SK-N-SH treated with all-trans-retinoic acid at 6 μM for 48 hours (cell line): ENCODE results near the gene CFAP157.
A peak's percentile ranks its signal among the peaks of the same experiment; 100 is the strongest.

Source experiments
- ATAC-seq: fragments of 200-7000 bp; cut with Tn5 transposase; 3 replicates; pipeline ENCODE4 v1.9.1; 2020; ENCODE audit warnings: mild to moderate bottlenecking, moderate library complexity
- ARNTL ChIP-seq: fragments of 450-650 bp; formaldehyde crosslinking; IDR thresholded peaks from 2 replicates; pipeline ENCODE4 v1.5.0; 2020; ENCODE audit warnings: low read depth, mild to moderate bottlenecking, moderate library complexity, borderline replicate concordance
- BACH2 ChIP-seq: fragments of 250-450 bp; sonication (Bioruptor Pico); IDR thresholded peaks from 2 replicates; pipeline ENCODE4 v1.9.0; 2021; ENCODE audit warnings: mild to moderate bottlenecking, borderline replicate concordance
- CSDC2 ChIP-seq: fragments of 250-450 bp; sonication (Bioruptor Pico); IDR thresholded peaks from 2 replicates; pipeline ENCODE4 v1.5.0; 2020; ENCODE audit warnings: mild to moderate bottlenecking, moderate library complexity
- ESRRG ChIP-seq: fragments of 250-450 bp; sonication (Bioruptor Pico); IDR thresholded peaks from 2 replicates; pipeline ENCODE4 v1.6.1; 2021; ENCODE audit warnings: mild to moderate bottlenecking
- GLIS3 ChIP-seq: fragments of 250-450 bp; sonication (Bioruptor Pico); IDR thresholded peaks from 2 replicates; pipeline ENCODE4 v1.5.0; 2020; ENCODE audit warnings: mild to moderate bottlenecking, moderate library complexity
- ISL1 ChIP-seq: fragments of 250-450 bp; sonication (Bioruptor Pico); IDR thresholded peaks from 2 replicates; pipeline ENCODE4 v2.1.2; 2022; ENCODE audit warnings: mild to moderate bottlenecking, moderate library complexity
- OSR1 ChIP-seq: fragments of 250-450 bp; sonication (Bioruptor Pico); IDR thresholded peaks from 2 replicates; pipeline ENCODE4 v1.8.0; 2022; ENCODE audit warnings: moderate library complexity, mild to moderate bottlenecking, inconsistent platforms
- PPARA ChIP-seq: fragments of 250-450 bp; sonication (Bioruptor Pico); IDR thresholded peaks from 2 replicates; pipeline ENCODE4 v1.5.0; 2020; ENCODE audit warnings: mild to moderate bottlenecking, borderline replicate concordance
- RARB ChIP-seq: fragments of 250-450 bp; sonication (Bioruptor Pico); IDR thresholded peaks from 2 replicates; pipeline ENCODE4 v1.8.0; 2021; ENCODE audit warnings: mild to moderate bottlenecking, moderate library complexity
- SNAI2 ChIP-seq: fragments of 250-450 bp; sonication (Bioruptor Pico); IDR thresholded peaks from 2 replicates; pipeline ENCODE4 v1.5.0; 2020; ENCODE audit warnings: mild to moderate bottlenecking, moderate library complexity
- TCF4 ChIP-seq: fragments of 250-450 bp; sonication (Bioruptor Pico); IDR thresholded peaks from 2 replicates; pipeline ENCODE4 v1.8.0; 2021; ENCODE audit warnings: mild to moderate bottlenecking, moderate library complexity, borderline replicate concordance
- TOX ChIP-seq: fragments of 250-450 bp; sonication (Bioruptor Pico); IDR thresholded peaks from 2 replicates; pipeline ENCODE4 v1.8.0; 2021; ENCODE audit warnings: mild to moderate bottlenecking, moderate library complexity, borderline replicate concordance
- ZC3H10 ChIP-seq: fragments of 250-450 bp; sonication (Bioruptor Pico); IDR thresholded peaks from 2 replicates; pipeline ENCODE4 v1.5.1; 2021; ENCODE audit warnings: mild to moderate bottlenecking, moderate library complexity
- ZFP3 ChIP-seq: fragments of 250-450 bp; sonication (Bioruptor Pico); IDR thresholded peaks from 2 replicates; pipeline ENCODE4 v1.5.0; 2020; ENCODE audit warnings: mild to moderate bottlenecking, moderate library complexity
- ZNF565 ChIP-seq: fragments of 450-650 bp; formaldehyde crosslinking; conservative IDR thresholded peaks from 2 replicates; pipeline ENCODE4 v1.5.0; 2020; ENCODE audit warnings: low read depth, mild to moderate bottlenecking, moderate library complexity
- ZNF8 ChIP-seq: fragments of 450-650 bp; formaldehyde crosslinking; IDR thresholded peaks from 2 replicates; pipeline ENCODE4 v1.5.0; 2020; ENCODE audit warnings: mild to moderate bottlenecking, moderate library complexity
- TF ChIP-seq, protein P1 (sequence below): fragments of 250-450 bp; sonication (Bioruptor Pico); IDR thresholded peaks from 2 replicates; pipeline ENCODE4 v1.5.1; 2020; ENCODE audit warnings: low read depth, mild to moderate bottlenecking, moderate library complexity
- TF ChIP-seq, protein P2 (sequence below): fragments of 250-450 bp; sonication (Bioruptor Pico); IDR thresholded peaks from 2 replicates; pipeline ENCODE4 v1.5.1; 2021; ENCODE audit warnings: mild to moderate bottlenecking, moderate library complexity
- TF ChIP-seq, protein P3 (sequence below): fragments of 250-450 bp; sonication (Bioruptor Pico); IDR thresholded peaks from 2 replicates; pipeline ENCODE4 v1.5.0; 2020; ENCODE audit warnings: mild to moderate bottlenecking, moderate library complexity
- TF ChIP-seq, protein P4 (sequence below): fragments of 250-450 bp; sonication (Bioruptor Pico); IDR thresholded peaks from 2 replicates; pipeline ENCODE4 v1.8.0; 2020; ENCODE audit warnings: mild to moderate bottlenecking, moderate library complexity, borderline replicate concordance
- TF ChIP-seq, protein P5 (sequence below): fragments of 250-450 bp; sonication (Bioruptor Pico); IDR thresholded peaks from 2 replicates; pipeline ENCODE4 v1.8.0; 2021; ENCODE audit warnings: low read depth, mild to moderate bottlenecking, moderate library complexity, borderline replicate concordance

Gene CFAP157

GRCh38 chr9:127734747-127735529, 28.1 kb downstream of the CFAP157 start, which contains the start of gene TOR2A:
Gene TOR2A, minus strand, starts transcription at chr9:127735294. Its CDS starts 24 bp downstream, at chr9:127735270.
- TF ChIP-seq, protein P1, sequence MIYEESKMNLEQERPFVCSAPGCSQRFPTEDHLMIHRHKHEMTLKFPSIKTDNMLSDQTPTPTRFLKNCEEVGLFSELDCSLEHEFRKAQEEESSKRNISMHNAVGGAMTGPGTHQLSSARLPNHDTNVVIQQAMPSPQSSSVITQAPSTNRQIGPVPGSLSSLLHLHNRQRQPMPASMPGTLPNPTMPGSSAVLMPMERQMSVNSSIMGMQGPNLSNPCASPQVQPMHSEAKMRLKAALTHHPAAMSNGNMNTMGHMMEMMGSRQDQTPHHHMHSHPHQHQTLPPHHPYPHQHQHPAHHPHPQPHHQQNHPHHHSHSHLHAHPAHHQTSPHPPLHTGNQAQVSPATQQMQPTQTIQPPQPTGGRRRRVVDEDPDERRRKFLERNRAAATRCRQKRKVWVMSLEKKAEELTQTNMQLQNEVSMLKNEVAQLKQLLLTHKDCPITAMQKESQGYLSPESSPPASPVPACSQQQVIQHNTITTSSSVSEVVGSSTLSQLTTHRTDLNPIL (CRISPR knock-in tag) = no peak
- TF ChIP-seq, protein P2, sequence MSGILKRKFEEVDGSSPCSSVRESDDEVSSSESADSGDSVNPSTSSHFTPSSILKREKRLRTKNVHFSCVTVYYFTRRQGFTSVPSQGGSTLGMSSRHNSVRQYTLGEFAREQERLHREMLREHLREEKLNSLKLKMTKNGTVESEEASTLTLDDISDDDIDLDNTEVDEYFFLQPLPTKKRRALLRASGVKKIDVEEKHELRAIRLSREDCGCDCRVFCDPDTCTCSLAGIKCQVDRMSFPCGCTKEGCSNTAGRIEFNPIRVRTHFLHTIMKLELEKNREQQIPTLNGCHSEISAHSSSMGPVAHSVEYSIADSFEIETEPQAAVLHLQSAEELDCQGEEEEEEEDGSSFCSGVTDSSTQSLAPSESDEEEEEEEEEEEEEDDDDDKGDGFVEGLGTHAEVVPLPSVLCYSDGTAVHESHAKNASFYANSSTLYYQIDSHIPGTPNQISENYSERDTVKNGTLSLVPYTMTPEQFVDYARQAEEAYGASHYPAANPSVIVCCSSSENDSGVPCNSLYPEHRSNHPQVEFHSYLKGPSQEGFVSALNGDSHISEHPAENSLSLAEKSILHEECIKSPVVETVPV (CRISPR knock-in tag) = no peak
- no peak for TF ChIP-seq OSR1 (CRISPR knock-in tag)
- TF ChIP-seq, protein P3, sequence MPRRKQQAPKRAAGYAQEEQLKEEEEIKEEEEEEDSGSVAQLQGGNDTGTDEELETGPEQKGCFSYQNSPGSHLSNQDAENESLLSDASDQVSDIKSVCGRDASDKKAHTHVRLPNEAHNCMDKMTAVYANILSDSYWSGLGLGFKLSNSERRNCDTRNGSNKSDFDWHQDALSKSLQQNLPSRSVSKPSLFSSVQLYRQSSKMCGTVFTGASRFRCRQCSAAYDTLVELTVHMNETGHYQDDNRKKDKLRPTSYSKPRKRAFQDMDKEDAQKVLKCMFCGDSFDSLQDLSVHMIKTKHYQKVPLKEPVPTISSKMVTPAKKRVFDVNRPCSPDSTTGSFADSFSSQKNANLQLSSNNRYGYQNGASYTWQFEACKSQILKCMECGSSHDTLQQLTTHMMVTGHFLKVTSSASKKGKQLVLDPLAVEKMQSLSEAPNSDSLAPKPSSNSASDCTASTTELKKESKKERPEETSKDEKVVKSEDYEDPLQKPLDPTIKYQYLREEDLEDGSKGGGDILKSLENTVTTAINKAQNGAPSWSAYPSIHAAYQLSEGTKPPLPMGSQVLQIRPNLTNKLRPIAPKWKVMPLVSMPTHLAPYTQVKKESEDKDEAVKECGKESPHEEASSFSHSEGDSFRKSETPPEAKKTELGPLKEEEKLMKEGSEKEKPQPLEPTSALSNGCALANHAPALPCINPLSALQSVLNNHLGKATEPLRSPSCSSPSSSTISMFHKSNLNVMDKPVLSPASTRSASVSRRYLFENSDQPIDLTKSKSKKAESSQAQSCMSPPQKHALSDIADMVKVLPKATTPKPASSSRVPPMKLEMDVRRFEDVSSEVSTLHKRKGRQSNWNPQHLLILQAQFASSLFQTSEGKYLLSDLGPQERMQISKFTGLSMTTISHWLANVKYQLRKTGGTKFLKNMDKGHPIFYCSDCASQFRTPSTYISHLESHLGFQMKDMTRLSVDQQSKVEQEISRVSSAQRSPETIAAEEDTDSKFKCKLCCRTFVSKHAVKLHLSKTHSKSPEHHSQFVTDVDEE (CRISPR knock-in tag) = no peak
- peak; percentile 96 for ATAC-seq

DNA sequence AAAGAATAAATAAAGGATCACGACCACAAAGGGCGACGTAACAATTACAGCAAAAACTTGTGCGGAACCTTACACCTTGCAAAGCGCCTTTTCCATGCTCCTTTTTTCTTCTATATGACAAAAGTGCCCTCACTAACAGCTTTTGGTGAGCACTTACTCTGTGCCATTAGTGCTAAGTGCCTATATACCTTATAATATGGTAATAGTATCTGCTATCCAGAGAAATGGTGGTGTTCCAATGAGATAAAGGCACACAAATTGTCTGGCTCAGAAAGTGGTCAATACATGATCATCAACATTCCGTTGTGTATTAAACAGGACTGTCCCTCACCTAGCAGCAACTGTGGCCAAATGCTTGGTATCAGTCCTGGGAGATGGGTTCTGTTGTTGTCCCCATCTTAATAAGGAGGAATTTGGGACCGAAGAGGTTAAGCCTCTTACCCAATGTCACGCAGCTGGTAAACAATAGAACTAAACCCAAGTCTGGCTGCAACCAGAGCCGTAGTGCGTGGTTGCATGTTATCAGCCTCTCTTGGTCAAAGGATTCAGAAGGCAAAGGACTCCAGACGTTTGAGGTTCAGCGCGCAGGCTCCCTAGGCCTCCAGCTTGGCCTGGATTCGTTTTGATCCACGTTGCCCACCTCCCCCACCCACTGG, 28.9 kb downstream of the CFAP157 start:
- no peak for ATAC-seq
- TF ChIP-seq ISL1 (CRISPR knock-in tag) (no peak), ZNF565 (CRISPR knock-in tag) (no peak), GLIS3 (CRISPR knock-in tag) (no peak), BACH2 (no peak)
- TF ChIP-seq, protein P1 (CRISPR knock-in tag) = no peak

- ATAC-seq = no peak
- TF ChIP-seq, protein P4, sequence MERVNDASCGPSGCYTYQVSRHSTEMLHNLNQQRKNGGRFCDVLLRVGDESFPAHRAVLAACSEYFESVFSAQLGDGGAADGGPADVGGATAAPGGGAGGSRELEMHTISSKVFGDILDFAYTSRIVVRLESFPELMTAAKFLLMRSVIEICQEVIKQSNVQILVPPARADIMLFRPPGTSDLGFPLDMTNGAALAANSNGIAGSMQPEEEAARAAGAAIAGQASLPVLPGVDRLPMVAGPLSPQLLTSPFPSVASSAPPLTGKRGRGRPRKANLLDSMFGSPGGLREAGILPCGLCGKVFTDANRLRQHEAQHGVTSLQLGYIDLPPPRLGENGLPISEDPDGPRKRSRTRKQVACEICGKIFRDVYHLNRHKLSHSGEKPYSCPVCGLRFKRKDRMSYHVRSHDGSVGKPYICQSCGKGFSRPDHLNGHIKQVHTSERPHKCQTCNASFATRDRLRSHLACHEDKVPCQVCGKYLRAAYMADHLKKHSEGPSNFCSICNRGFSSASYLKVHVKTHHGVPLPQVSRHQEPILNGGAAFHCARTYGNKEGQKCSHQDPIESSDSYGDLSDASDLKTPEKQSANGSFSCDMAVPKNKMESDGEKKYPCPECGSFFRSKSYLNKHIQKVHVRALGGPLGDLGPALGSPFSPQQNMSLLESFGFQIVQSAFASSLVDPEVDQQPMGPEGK = no peak
- TF ChIP-seq ARNTL (no peak), TOX (CRISPR knock-in tag) (no peak), CSDC2 (CRISPR knock-in tag) (no peak), OSR1 (CRISPR knock-in tag) (no peak), TCF4 (CRISPR knock-in tag) (no peak), SNAI2 (CRISPR knock-in tag) (no peak), ZNF8 (CRISPR knock-in tag) (no peak), ZFP3 (CRISPR knock-in tag) (no peak), ESRRG (CRISPR knock-in tag) (no peak), RARB (no peak), ZC3H10 (CRISPR knock-in tag) (no peak), PPARA (no peak)
- TF ChIP-seq, protein P3 (CRISPR knock-in tag) = no peak
- TF ChIP-seq, protein P2 (CRISPR knock-in tag) = no peak
- TF ChIP-seq, protein P5, sequence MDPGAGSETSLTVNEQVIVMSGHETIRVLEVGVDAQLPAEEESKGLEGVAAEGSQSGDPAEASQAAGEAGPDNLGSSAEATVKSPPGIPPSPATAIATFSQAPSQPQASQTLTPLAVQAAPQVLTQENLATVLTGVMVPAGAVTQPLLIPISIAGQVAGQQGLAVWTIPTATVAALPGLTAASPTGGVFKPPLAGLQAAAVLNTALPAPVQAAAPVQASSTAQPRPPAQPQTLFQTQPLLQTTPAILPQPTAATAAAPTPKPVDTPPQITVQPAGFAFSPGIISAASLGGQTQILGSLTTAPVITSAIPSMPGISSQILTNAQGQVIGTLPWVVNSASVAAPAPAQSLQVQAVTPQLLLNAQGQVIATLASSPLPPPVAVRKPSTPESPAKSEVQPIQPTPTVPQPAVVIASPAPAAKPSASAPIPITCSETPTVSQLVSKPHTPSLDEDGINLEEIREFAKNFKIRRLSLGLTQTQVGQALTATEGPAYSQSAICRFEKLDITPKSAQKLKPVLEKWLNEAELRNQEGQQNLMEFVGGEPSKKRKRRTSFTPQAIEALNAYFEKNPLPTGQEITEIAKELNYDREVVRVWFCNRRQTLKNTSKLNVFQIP (CRISPR knock-in tag) = no peak
Measured at GRCh38 chr9:127738666-127739065, 31.9 kb downstream of the CFAP157 start.
